ENCODE results near the gene ARRB1. TPM values are rescaled to one million over a fixed set of nuclear protein-coding genes. Genes with fewer than 3 reads are reported as not detected.
A peak's percentile ranks its signal among the peaks of the same experiment; 100 is the strongest.
"Not testable (repeated sequence)": the region's sequence is repeated elsewhere in the genome, so short reads cannot be mapped to it uniquely, and the experiment has no call there.

The ARRB1 gene
- total and polyA plus RNA-seq, 2 experiments from 2014 or later = 4.5 to 10.7 TPM

DNA sequence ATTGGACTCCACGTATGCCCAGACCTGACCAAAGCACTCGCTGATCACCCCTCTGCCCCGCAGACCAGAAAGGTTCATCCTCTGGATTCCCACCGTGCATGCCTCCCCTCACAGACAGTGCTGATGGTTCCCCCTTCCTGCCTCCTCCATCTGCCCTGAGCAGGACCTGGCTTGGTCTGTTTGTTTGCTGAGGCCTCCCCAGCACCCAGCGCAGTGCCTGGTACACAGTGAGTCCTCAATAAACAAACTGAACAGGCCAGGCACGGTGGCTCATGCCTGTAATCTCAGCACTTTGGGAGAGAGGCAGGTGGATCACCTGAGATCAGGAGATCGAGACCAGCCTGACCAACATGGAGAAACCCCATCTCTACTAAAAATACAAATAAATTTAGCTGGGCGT, 24.2 kb upstream of the ARRB1 start:
- H3K9me3 ChIP-seq (ENCODE audit: low read depth) = no peaks in the 10 kb centered on the region
- no peak overlapping the region for H3K4me3 ChIP-seq
- H3K36me3 ChIP-seq = no peaks in the 10 kb centered on the region
- H3K27me3 ChIP-seq = peaks cover 2% of the 10 kb centered on the region
- no peak for DNase-seq (ENCODE audit: low read depth in 1 of 2, low spot score in 1 of 2)
- no peak overlapping the region for H3K27ac ChIP-seq
- no peak for TF ChIP-seq CTCF (IDR thresholded peaks at IDR 0.05; ENCODE audit: low read depth, low read length)
- no peaks in the 10 kb centered on the region for H3K4me1 ChIP-seq (ENCODE audit: low read depth)

DNA sequence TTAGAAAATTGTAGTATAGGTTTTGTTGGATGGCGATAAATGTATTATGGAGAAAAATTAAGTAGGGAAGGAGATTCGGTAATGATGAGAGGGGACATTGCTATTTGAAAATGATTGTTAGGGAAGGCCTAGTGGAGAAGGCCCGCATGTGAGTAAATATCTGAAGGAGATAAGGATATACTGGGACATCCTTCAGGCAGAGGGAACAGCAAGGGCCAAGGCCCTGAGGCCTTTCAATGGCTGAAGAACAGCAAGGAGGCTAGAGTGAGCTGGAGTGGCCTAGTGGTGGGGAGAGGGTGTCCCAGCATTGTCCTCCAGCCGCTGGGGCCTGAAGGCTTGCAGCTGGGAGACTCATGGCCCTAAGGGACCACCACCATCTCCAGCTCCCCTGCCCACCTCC, 23.2 kb upstream of the ARRB1 start:
- H3K4me1 ChIP-seq (ENCODE audit: low read depth) = no peaks in the 10 kb centered on the region

DNA sequence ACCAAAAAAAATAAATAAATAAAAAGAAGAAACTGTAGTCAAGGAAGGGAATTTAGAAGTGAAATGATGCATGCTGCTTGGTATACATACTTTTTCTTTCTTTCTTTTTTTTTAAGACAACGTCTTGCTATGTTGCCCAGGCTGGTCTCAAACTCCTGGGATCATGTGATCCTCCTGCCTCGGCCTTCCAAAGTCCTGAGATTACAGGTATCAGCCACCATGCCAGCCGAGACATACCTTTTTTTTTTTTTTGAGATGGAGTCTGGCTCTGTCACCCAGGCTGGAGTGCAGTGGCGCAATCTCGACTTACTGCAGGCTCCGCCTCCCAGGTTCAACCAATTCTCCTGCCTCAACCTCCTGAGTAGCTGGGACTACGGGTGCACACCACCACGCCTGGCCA, 21.7 kb upstream of the ARRB1 start:
- no peaks in the 10 kb centered on the region for H3K4me1 ChIP-seq (ENCODE audit: low read depth)
- peaks cover 2% of the 10 kb centered on the region for H3K27me3 ChIP-seq
- no peaks in the 10 kb centered on the region for H3K9me3 ChIP-seq (ENCODE audit: low read depth)
- no peak for DNase-seq (ENCODE audit: low read depth in 1 of 2, low spot score in 1 of 2)
- H3K36me3 ChIP-seq = no peaks in the 10 kb centered on the region
- no peak for TF ChIP-seq CTCF (IDR thresholded peaks at IDR 0.05; ENCODE audit: low read depth, low read length)
- H3K27ac ChIP-seq = no peak overlapping the region
- no peak overlapping the region for H3K4me3 ChIP-seq

More for the DNA sequence above, 23.2 kb upstream of the ARRB1 start:
- H3K27ac ChIP-seq = no peak overlapping the region
- no peaks in the 10 kb centered on the region for H3K36me3 ChIP-seq
- no peak for DNase-seq (ENCODE audit: low read depth in 1 of 2, low spot score in 1 of 2)
- peaks cover 2% of the 10 kb centered on the region for H3K27me3 ChIP-seq
- TF ChIP-seq CTCF (IDR thresholded peaks at IDR 0.05; ENCODE audit: low read depth, low read length) = no peak
- no peak overlapping the region for H3K4me3 ChIP-seq
- no peaks in the 10 kb centered on the region for H3K9me3 ChIP-seq (ENCODE audit: low read depth)

DNA sequence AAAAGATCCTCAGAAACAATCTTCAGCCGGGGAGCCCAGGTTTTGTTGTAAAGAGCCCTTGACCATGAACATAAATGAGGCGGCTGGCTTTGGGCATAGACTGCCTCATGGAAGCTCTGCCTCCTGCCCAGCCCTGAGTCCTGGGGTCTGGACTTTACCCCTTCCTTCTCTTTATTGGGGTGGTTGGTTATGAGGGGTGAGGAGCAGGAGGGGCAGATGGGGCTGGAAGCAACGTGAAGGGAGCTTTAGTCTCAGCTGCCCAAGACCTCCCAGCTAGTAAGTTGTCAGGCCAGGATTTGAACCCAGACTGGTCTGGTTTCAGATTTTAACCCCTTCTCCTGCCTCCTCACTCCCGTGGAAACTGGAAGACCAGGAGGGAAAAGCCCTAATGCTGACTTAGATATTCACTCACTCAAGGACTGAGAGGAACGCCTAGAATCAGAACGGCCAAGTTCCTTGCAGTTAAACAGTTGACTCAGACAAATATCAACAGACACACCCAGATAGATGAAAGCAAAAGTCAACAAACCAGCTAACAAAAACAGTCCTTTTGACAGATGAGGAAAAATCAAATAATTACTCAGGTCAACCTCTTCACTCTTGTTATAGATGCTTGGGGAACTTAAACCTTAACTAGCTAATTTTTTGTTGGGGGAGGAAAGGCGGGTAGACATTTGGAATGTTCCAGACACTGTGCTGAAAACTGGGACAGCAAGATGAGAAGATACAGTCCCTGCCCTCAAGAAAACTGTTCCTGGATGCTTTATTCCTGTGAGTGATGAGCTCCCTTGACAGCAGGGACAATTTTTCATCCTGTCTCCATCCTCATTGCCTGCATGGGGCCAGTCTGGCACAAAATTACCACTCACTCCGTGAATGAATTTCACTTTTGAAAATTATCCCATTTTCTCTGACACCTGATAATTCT, 20.8 kb upstream of the ARRB1 start:
- Histone ChIP-seq H3K4me1 (ENCODE audit: low read depth) (no peaks in the 10 kb centered on the region), H3K27me3 (peaks cover 2% of the 10 kb centered on the region), H3K4me3 (no peak overlapping the region), H3K9me3 (ENCODE audit: low read depth) (no peaks in the 10 kb centered on the region), H3K36me3 (no peaks in the 10 kb centered on the region), H3K27ac (no peak overlapping the region)
- no peak for TF ChIP-seq CTCF (IDR thresholded peaks at IDR 0.05; ENCODE audit: low read depth, low read length)
- DNase-seq (ENCODE audit: low read depth in 1 of 2, low spot score in 1 of 2) = peak in 1 of 2 donors; percentile 14

GRCh38 chr11:75369560-75370255, 18.2 kb upstream of the ARRB1 start:
- no peak overlapping the region for H3K4me3 ChIP-seq
- no peaks in the 10 kb centered on the region for H3K36me3 ChIP-seq
- no peaks in the 10 kb centered on the region for H3K9me3 ChIP-seq (ENCODE audit: low read depth)
- no peak for TF ChIP-seq CTCF (IDR thresholded peaks at IDR 0.05; ENCODE audit: low read depth, low read length)
- no peaks in the 10 kb centered on the region for H3K27me3 ChIP-seq
- DNase-seq (ENCODE audit: low read depth in 1 of 2, low spot score in 1 of 2) = no peak
- no peak overlapping the region for H3K27ac ChIP-seq
- peaks cover 5% of the 10 kb centered on the region for H3K4me1 ChIP-seq (ENCODE audit: low read depth)

- not testable (repeated sequence) for H3K27me3 ChIP-seq; H3K4me3 ChIP-seq; H3K27ac ChIP-seq; H3K9me3 ChIP-seq (ENCODE audit: low read depth); H3K36me3 ChIP-seq; H3K4me1 ChIP-seq (ENCODE audit: low read depth); DNase-seq (ENCODE audit: low read depth in 1 of 2, low spot score in 1 of 2)
Observed at GRCh38 chr11:75366826-75367225, 15.4 kb upstream of the ARRB1 start.

Measured in cardiac muscle cell (in vitro differentiated cells and primary cell).